Mesenchymal stem cell (in vitro differentiated cells and primary cell): ENCODE measurements around the gene RRBP1.
"Not testable (repeated sequence)": the region's sequence is repeated elsewhere in the genome, so short reads cannot be mapped to it uniquely, and the experiment has no call there.

Source experiments
- DNase-seq: peaks from one replicate; pipeline ENCODE4 v3.0.0-alpha.2; 2013
- H2AFZ ChIP-seq: one replicate; pipeline ENCODE4 v1.6.1; 2013; ENCODE audit warnings: low read depth, mild to moderate bottlenecking, control low read depth, inconsistent platforms, low read length, moderate library complexity
- H2AK5ac ChIP-seq: 2 replicates; pipeline ENCODE4 v1.6.1; 2013; ENCODE audit warnings: low read length, moderate library complexity, mild to moderate bottlenecking, inconsistent platforms; ENCODE audit not compliant: severe bottlenecking
- H2BK120ac ChIP-seq: one replicate; pipeline ENCODE4 v1.6.1; 2013; ENCODE audit warnings: low read depth, mild to moderate bottlenecking, inconsistent platforms, low read length, moderate library complexity
- H2BK12ac ChIP-seq, 2 experiments: one replicate each; pipeline ENCODE4 v1.6.1; 2013; ENCODE audit warnings: inconsistent platforms in 2 of 2, low read length in 2 of 2, mild to moderate bottlenecking in 2 of 2, moderate library complexity in 2 of 2, control low read depth in 1 of 2
- H2BK15ac ChIP-seq: one replicate; pipeline ENCODE4 v1.6.1; 2013; ENCODE audit warnings: mild to moderate bottlenecking, low read depth, inconsistent platforms; ENCODE audit not compliant: poor library complexity, severe bottlenecking
- H2BK5ac ChIP-seq: 2 replicates; pipeline ENCODE4 v1.6.1; 2013; ENCODE audit warnings: low read depth, mild to moderate bottlenecking, low read length, control low read depth, inconsistent platforms; ENCODE audit not compliant: poor library complexity, severe bottlenecking
- H3K14ac ChIP-seq, 2 experiments: one replicate each; pipeline ENCODE4 v1.6.1; 2013; ENCODE audit warnings: inconsistent platforms in 2 of 2, low read length in 2 of 2, control low read depth in 1 of 2, mild to moderate bottlenecking in 1 of 2, moderate library complexity in 1 of 2
- H3K18ac ChIP-seq, 2 experiments: one replicate each; pipeline ENCODE4 v1.6.1; 2013; ENCODE audit warnings: inconsistent platforms in 2 of 2, low read length in 2 of 2, control low read depth in 1 of 2, low read depth in 1 of 2, mild to moderate bottlenecking in 1 of 2
- H3K23ac ChIP-seq, 2 experiments: one replicate each; pipeline ENCODE4 v1.6.1; 2013; ENCODE audit warnings: inconsistent platforms in 2 of 2, low read length in 2 of 2, mild to moderate bottlenecking in 2 of 2, moderate library complexity in 2 of 2, control low read depth in 1 of 2
- H3K27ac ChIP-seq: 2 replicates; pipeline ENCODE4 v1.5.1; 2013; ENCODE audit warnings: mild to moderate bottlenecking, moderate library complexity, low read length, control low read depth, inconsistent platforms; ENCODE audit not compliant: poor library complexity, severe bottlenecking
- H3K27me3 ChIP-seq, 2 experiments: 2 replicates each; pipeline versions ENCODE4 v1.6.1 to v1.7.0; 2013; ENCODE audit warnings: low read length in 2 of 2, mild to moderate bottlenecking in 2 of 2, moderate library complexity in 2 of 2, control low read depth in 1 of 2, inconsistent platforms in 1 of 2; ENCODE audit not compliant: control insufficient read depth in 1 of 2, insufficient read depth in 1 of 2
- H3K36me3 ChIP-seq, 2 experiments: 2 replicates each; pipeline versions ENCODE4 v1.6.1 to v1.7.0; 2013; ENCODE audit warnings: low read length in 2 of 2, control low read depth in 1 of 2, inconsistent platforms in 1 of 2, low read depth in 1 of 2, mild to moderate bottlenecking in 1 of 2; ENCODE audit not compliant: insufficient read depth in 2 of 2, control insufficient read depth in 1 of 2
- H3K4ac ChIP-seq, 2 experiments: one replicate each; pipeline ENCODE4 v1.6.1; 2013; ENCODE audit warnings: inconsistent platforms in 2 of 2, low read length in 2 of 2, mild to moderate bottlenecking in 2 of 2, moderate library complexity in 2 of 2, control low read depth in 1 of 2, low read depth in 1 of 2
- H3K4me1 ChIP-seq: 2 replicates; pipeline ENCODE4 v1.6.1; 2013; ENCODE audit warnings: low read depth, low read length, control low read depth; ENCODE audit not compliant: control insufficient read depth, insufficient read depth
- H3K4me2 ChIP-seq: 2 replicates; pipeline ENCODE4 v1.6.1; 2013; ENCODE audit warnings: low read length, mild to moderate bottlenecking, inconsistent platforms; ENCODE audit not compliant: poor library complexity, severe bottlenecking
- H3K4me3 ChIP-seq, 2 experiments: 2 replicates each; pipeline versions ENCODE4 v1.5.1 to v1.7.0; 2013; ENCODE audit warnings: low read length in 2 of 2, mild to moderate bottlenecking in 2 of 2, control low read depth in 1 of 2, low read depth in 1 of 2; ENCODE audit not compliant: insufficient read depth in 1 of 2
- H3K79me1 ChIP-seq: replicated peaks from 2 replicates; pipeline ENCODE4 v1.6.1; 2013; ENCODE audit warnings: mild to moderate bottlenecking, control low read depth, low read length, inconsistent platforms; ENCODE audit not compliant: poor library complexity, severe bottlenecking
- H3K9ac ChIP-seq: 2 replicates; pipeline ENCODE4 v1.7.0; 2013; ENCODE audit warnings: mild to moderate bottlenecking, low read length, moderate library complexity
- H3K9me3 ChIP-seq: 2 replicates; pipeline ENCODE4 v1.7.0; 2013; ENCODE audit warnings: mild to moderate bottlenecking, low read length; ENCODE audit not compliant: control insufficient read depth
- H4K8ac ChIP-seq: one replicate; pipeline ENCODE4 v1.6.1; 2013; ENCODE audit warnings: inconsistent platforms, mild to moderate bottlenecking, low read length, moderate library complexity
- H4K91ac ChIP-seq: one replicate; pipeline ENCODE4 v1.6.1; 2013; ENCODE audit warnings: mild to moderate bottlenecking, low read length, inconsistent platforms
- WGBS: methylation state at CpG from one replicate; pipeline ENCODE4 v1.1.7; 2013; ENCODE audit warnings: mixed read lengths; 5-methylcytosine and 5-hydroxymethylcytosine counted together

Gene RRBP1

GRCh38 chr20:17708675-17709360, 26.8 kb upstream of the RRBP1 start:
- no peak overlapping the region for H3K4me2 ChIP-seq
- H3K79me1 ChIP-seq, result no peaks in the 10 kb centered on the region
- H2AFZ ChIP-seq, result no peak overlapping the region
- H2BK15ac ChIP-seq, result no peak overlapping the region
- no peak overlapping the region for H3K4me3 ChIP-seq
- peaks cover 0 to 9% of the 10 kb centered on the region in 2 experiments for H3K27me3 ChIP-seq
- no peak overlapping the region for H3K14ac ChIP-seq
- peak overlapping the region in 1 of 2 experiments; percentile 12 for H2BK12ac ChIP-seq
- H3K9me3 ChIP-seq, result no peaks in the 10 kb centered on the region
- no peak overlapping the region for H3K23ac ChIP-seq
- no peak overlapping the region for H2AK5ac ChIP-seq
- H3K4me1 ChIP-seq, result peaks cover 6% of the 10 kb centered on the region
- H2BK120ac ChIP-seq, result no peak overlapping the region
- no peak overlapping the region for H2BK5ac ChIP-seq
- 83% methylated on average over 5 of the region's 7 CpGs for WGBS
- H3K27ac ChIP-seq, result no peak overlapping the region
- no peak overlapping the region for H3K18ac ChIP-seq
- no peak overlapping the region for H3K9ac ChIP-seq
- no peak overlapping the region for H4K91ac ChIP-seq
- DNase-seq, result peak; percentile 55
- no peak overlapping the region for H3K4ac ChIP-seq
- no peaks in the 10 kb centered on the region for H3K36me3 ChIP-seq
- no peak overlapping the region for H4K8ac ChIP-seq

GRCh38 chr20:17707951-17708350, 25.9 kb upstream of the RRBP1 start:
- H3K36me3 ChIP-seq, H4K8ac ChIP-seq, H2BK120ac ChIP-seq, H4K91ac ChIP-seq, H2BK12ac ChIP-seq, H2BK5ac ChIP-seq, H3K4me3 ChIP-seq, H3K4me1 ChIP-seq, H3K4me2 ChIP-seq, H3K14ac ChIP-seq, H3K18ac ChIP-seq, H3K27ac ChIP-seq, H3K79me1 ChIP-seq, H3K27me3 ChIP-seq, H3K23ac ChIP-seq, DNase-seq, H2BK15ac ChIP-seq, H2AK5ac ChIP-seq, H3K4ac ChIP-seq, H3K9ac ChIP-seq, H2AFZ ChIP-seq, H3K9me3 ChIP-seq: not testable (repeated sequence)
- WGBS, result 76% methylated on average over 2 of the region's 3 CpGs

GRCh38 chr20:17706632-17707031, 24.6 kb upstream of the RRBP1 start:
- Histone ChIP-seq H2BK5ac (no peak overlapping the region), H2AK5ac (no peak overlapping the region), H2BK120ac (no peak overlapping the region), H3K4me3 (no peak overlapping the region), H3K23ac (no peak overlapping the region), H4K8ac (no peak overlapping the region), H3K14ac (no peak overlapping the region), H3K4me2 (no peak overlapping the region), H2BK15ac (no peak overlapping the region), H3K4me1 (peaks cover 6% of the 10 kb centered on the region), H3K36me3 (no peaks in the 10 kb centered on the region), H4K91ac (no peak overlapping the region), H3K27ac (no peak overlapping the region), H3K9me3 (no peaks in the 10 kb centered on the region), H3K4ac (no peak overlapping the region), H3K18ac (no peak overlapping the region), H2BK12ac (no peak overlapping the region), H3K27me3 (peaks cover 0 to 9% of the 10 kb centered on the region in 2 experiments), H3K79me1 (no peaks in the 10 kb centered on the region), H2AFZ (no peak overlapping the region), H3K9ac (no peak overlapping the region)
- no peak for DNase-seq
- WGBS, result 100% methylated on average over 3 of the region's 3 CpGs

GRCh38 chr20:17705916-17706315, 23.9 kb upstream of the RRBP1 start:
- no peaks in the 10 kb centered on the region for H3K79me1 ChIP-seq
- no peak overlapping the region for H3K14ac ChIP-seq
- H3K9me3 ChIP-seq, result no peaks in the 10 kb centered on the region
- H3K4me3 ChIP-seq, result no peak overlapping the region
- no peaks in the 10 kb centered on the region for H3K36me3 ChIP-seq
- no peak overlapping the region for H2BK5ac ChIP-seq
- WGBS, result 71% methylated on average over 4 of the region's 4 CpGs
- no peak overlapping the region for H3K18ac ChIP-seq
- H2BK12ac ChIP-seq, result no peak overlapping the region
- no peak overlapping the region for H3K23ac ChIP-seq
- peaks cover 0 to 12% of the 10 kb centered on the region in 2 experiments for H3K27me3 ChIP-seq
- no peak overlapping the region for H3K4ac ChIP-seq
- H3K4me1 ChIP-seq, result no peaks in the 10 kb centered on the region
- H4K8ac ChIP-seq, result no peak overlapping the region
- H2BK15ac ChIP-seq, result no peak overlapping the region
- H4K91ac ChIP-seq, result peak overlapping the region; percentile 21
- no peak overlapping the region for H3K9ac ChIP-seq
- no peak overlapping the region for H3K4me2 ChIP-seq
- no peak for DNase-seq
- H2BK120ac ChIP-seq, result no peak overlapping the region
- no peak overlapping the region for H2AFZ ChIP-seq
- H3K27ac ChIP-seq, result no peak overlapping the region
- no peak overlapping the region for H2AK5ac ChIP-seq
